ENCODE data around the gene RETREG1. TPM values are rescaled to one million over a fixed set of nuclear protein-coding genes. Genes with fewer than 3 reads are reported as not detected.
"Not testable (repeated sequence)": the region's sequence is repeated elsewhere in the genome, so short reads cannot be mapped to it uniquely, and the experiment has no call there.

RETREG1 gene
- total RNA-seq, 4 donors from 2014 or later, result 22.5 to 73.3 (median 43.6) TPM

DNA sequence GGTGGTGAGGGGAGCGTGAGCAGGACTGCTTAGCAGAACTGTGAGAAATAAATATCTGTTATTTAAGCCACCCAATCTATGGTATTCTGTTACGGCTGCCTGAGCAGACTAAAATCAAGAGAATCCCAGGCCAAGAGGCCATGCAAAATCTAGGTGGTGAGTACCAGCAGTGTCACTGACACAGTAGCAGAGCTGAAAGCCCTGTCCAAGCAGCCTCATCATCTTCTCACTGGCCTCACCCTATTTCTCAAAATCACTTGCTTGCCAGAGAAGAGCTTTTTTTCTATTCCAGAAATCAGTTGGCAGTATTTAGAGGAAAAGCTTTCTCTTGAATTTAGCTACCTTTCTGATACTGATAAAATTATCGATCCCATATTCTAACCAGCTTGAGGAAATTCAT, 68.0 kb downstream of the RETREG1 start:
- no peak for ATAC-seq (ENCODE audit: low FRiP score)
- no peak for DNase-seq (ENCODE audit: low spot score)
- TF ChIP-seq, protein P1, sequence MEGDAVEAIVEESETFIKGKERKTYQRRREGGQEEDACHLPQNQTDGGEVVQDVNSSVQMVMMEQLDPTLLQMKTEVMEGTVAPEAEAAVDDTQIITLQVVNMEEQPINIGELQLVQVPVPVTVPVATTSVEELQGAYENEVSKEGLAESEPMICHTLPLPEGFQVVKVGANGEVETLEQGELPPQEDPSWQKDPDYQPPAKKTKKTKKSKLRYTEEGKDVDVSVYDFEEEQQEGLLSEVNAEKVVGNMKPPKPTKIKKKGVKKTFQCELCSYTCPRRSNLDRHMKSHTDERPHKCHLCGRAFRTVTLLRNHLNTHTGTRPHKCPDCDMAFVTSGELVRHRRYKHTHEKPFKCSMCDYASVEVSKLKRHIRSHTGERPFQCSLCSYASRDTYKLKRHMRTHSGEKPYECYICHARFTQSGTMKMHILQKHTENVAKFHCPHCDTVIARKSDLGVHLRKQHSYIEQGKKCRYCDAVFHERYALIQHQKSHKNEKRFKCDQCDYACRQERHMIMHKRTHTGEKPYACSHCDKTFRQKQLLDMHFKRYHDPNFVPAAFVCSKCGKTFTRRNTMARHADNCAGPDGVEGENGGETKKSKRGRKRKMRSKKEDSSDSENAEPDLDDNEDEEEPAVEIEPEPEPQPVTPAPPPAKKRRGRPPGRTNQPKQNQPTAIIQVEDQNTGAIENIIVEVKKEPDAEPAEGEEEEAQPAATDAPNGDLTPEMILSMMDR (IDR thresholded peaks at IDR 0.05), result no peak

GRCh38 chr5:16548115-16548514, 68.7 kb downstream of the RETREG1 start:
- no peak for ATAC-seq (ENCODE audit: low FRiP score)
- TF ChIP-seq, protein P1 (IDR thresholded peaks at IDR 0.05), result no peak

GRCh38 chr5:16547200-16547842, 69.5 kb downstream of the RETREG1 start:
- ATAC-seq (ENCODE audit: low FRiP score), result no peak
- no peak for DNase-seq (ENCODE audit: low spot score)
- TF ChIP-seq, protein P1 (IDR thresholded peaks at IDR 0.05), result no peak

More at GRCh38 chr5:16548115-16548514, 68.7 kb downstream of the RETREG1 start:
- no peak for DNase-seq (ENCODE audit: low spot score)

DNA sequence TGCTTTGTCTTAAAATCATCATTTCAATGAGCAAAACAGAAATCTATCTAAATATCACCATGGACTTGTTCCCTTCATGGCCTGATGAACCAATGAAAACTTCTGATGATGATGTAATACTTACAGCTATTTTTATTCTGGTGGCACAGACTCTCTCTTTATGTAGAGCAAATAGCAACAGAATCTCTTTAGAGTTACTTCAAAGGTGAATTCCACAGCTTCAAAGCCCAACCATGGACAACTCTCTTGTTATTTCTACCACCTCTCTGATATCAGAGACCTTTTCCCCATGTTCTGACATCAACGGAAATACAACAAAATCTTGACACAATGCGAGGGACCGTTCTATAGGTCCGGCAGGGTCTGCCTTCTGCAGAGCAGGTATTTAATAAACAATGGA, 70.1 kb downstream of the RETREG1 start:
- DNase-seq (ENCODE audit: low spot score), result no peak
- TF ChIP-seq, protein P1 (IDR thresholded peaks at IDR 0.05), result no peak
- ATAC-seq (ENCODE audit: low FRiP score), result no peak

GRCh38 chr5:16544607-16545374, 72.0 kb downstream of the RETREG1 start:
- ATAC-seq (ENCODE audit: low FRiP score), result no peak
- TF ChIP-seq, protein P1 (IDR thresholded peaks at IDR 0.05), result no peak

GRCh38 chr5:16543206-16543605, 73.6 kb downstream of the RETREG1 start:
- not testable (repeated sequence) for DNase-seq (ENCODE audit: low spot score); ATAC-seq (ENCODE audit: low FRiP score)

More at GRCh38 chr5:16544607-16545374, 72.0 kb downstream of the RETREG1 start:
- DNase-seq (ENCODE audit: low spot score), result no peak

GRCh38 chr5:16542236-16542635, 74.6 kb downstream of the RETREG1 start:
- DNase-seq (ENCODE audit: low spot score), result no peak
- TF ChIP-seq, protein P1 (IDR thresholded peaks at IDR 0.05), result no peak
- ATAC-seq (ENCODE audit: low FRiP score), result no peak

DNA sequence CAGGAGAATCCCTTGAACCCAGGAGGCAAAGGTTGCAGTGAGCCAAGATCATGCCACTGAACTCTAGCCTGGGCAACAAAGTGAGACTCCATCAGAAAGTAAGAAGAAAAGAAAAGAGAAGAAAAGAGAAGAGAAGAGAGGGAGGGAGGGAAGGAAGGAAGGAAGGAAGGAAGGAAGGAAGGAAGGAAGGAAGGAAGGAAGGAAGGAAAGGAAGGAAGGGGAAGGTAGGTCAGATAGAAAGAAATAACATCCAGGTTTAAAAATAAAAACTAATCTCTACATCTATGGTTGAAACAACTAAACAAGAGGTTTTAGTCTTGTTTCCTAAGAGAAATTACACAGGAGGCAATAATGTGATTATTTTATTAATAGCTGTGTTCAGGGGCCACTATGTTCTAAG, 75.2 kb downstream of the RETREG1 start:
- not testable (repeated sequence) for ATAC-seq (ENCODE audit: low FRiP score)

More for the DNA sequence above, 75.2 kb downstream of the RETREG1 start:
- DNase-seq (ENCODE audit: low spot score), result not testable (repeated sequence)

Measured in omental fat pad (tissue), 4 donors.